Mesendoderm (in vitro differentiated cells): ENCODE data around the gene MYO5C.

ENCODE experiments used
- DNase-seq: peaks from one replicate; pipeline ENCODE4 v3.0.0; 2013
- H2AK5ac ChIP-seq: 2 replicates; pipeline ENCODE4 v1.6.1; 2013; ENCODE audit warnings: low read length, inconsistent platforms
- H2BK120ac ChIP-seq: 2 replicates; pipeline ENCODE4 v1.6.1; 2013; ENCODE audit warnings: low read depth, mild to moderate bottlenecking, low read length, moderate library complexity, mixed read lengths
- H2BK15ac ChIP-seq: replicated peaks from 2 replicates; pipeline ENCODE4 v1.6.1; 2013; ENCODE audit warnings: low read depth, mild to moderate bottlenecking, moderate library complexity
- H2BK5ac ChIP-seq: 2 replicates; pipeline ENCODE4 v1.6.1; 2013; ENCODE audit warnings: low read length, inconsistent platforms
- H3K18ac ChIP-seq: 2 replicates; pipeline ENCODE4 v1.6.1; 2013; ENCODE audit warnings: mild to moderate bottlenecking, low read length, mixed read lengths
- H3K23ac ChIP-seq: one replicate; pipeline ENCODE4 v1.6.1; 2013; ENCODE audit warnings: low read length
- H3K27ac ChIP-seq: 2 replicates; pipeline ENCODE4 v1.5.1; 2013; ENCODE audit warnings: low read depth, mild to moderate bottlenecking, inconsistent platforms, low read length, moderate library complexity
- H3K27me3 ChIP-seq: 2 replicates; pipeline ENCODE4 v1.6.1; 2013; ENCODE audit warnings: low read length, control low read depth, mild to moderate bottlenecking, inconsistent platforms; ENCODE audit not compliant: insufficient read depth, poor library complexity
- H3K36me3 ChIP-seq: 2 replicates; pipeline ENCODE4 v1.6.1; 2013; ENCODE audit warnings: low read length, inconsistent platforms; ENCODE audit not compliant: control insufficient read depth, insufficient read depth
- H3K4ac ChIP-seq: one replicate; pipeline ENCODE4 v1.6.1; 2013; ENCODE audit warnings: low read depth, mild to moderate bottlenecking, low read length, moderate library complexity
- H3K4me1 ChIP-seq: 2 replicates; pipeline ENCODE4 v1.6.1; 2013; ENCODE audit warnings: low read depth, low read length, inconsistent platforms; ENCODE audit not compliant: control insufficient read depth
- H3K4me2 ChIP-seq: 2 replicates; pipeline ENCODE4 v1.6.1; 2013; ENCODE audit warnings: low read length
- H3K4me3 ChIP-seq: 2 replicates; pipeline ENCODE4 v1.5.1; 2013; ENCODE audit warnings: mild to moderate bottlenecking, low read length
- H3K56ac ChIP-seq: one replicate; pipeline ENCODE4 v1.6.1; 2013; ENCODE audit warnings: low read length
- H3K79me1 ChIP-seq: 2 replicates; pipeline ENCODE4 v1.6.1; 2013; ENCODE audit warnings: low read length, inconsistent platforms
- H3K79me2 ChIP-seq: 2 replicates; pipeline ENCODE4 v1.6.1; 2013; ENCODE audit warnings: mild to moderate bottlenecking, low read length; ENCODE audit not compliant: control insufficient read depth, insufficient read depth
- H3K9ac ChIP-seq: 2 replicates; pipeline ENCODE4 v1.6.1; 2013; ENCODE audit warnings: low read length, inconsistent platforms
- H4K5ac ChIP-seq: one replicate; pipeline ENCODE4 v1.6.1; 2013; ENCODE audit warnings: low read length
- H4K8ac ChIP-seq: one replicate; pipeline ENCODE4 v1.6.1; 2013; ENCODE audit warnings: low read depth, mild to moderate bottlenecking, control low read depth, low read length, moderate library complexity
- WGBS: extraction: QIAGEN DNeasy Blood & Tissue Kit; methylation state at CpG from one replicate; pipeline ENCODE4 v1.1.7; 2013; ENCODE audit warnings: low lambda C conversion rate, missing lambda C conversion rate; ENCODE audit not compliant: insufficient coverage; ENCODE audit errors: extremely low coverage; 5-methylcytosine and 5-hydroxymethylcytosine counted together

Gene MYO5C

GRCh38 chr15:52258461-52258860 lies 37.1 kb downstream of the MYO5C start:
- DNase-seq: no peak
- no peak overlapping the region for H2BK120ac ChIP-seq
- no peak overlapping the region for H3K4me2 ChIP-seq
- no peak overlapping the region for H2BK15ac ChIP-seq
- H2BK5ac ChIP-seq: no peak overlapping the region
- H3K27ac ChIP-seq: no peak overlapping the region
- no peak overlapping the region for H3K56ac ChIP-seq
- H2AK5ac ChIP-seq: no peak overlapping the region
- no peak overlapping the region for H3K4ac ChIP-seq
- H4K8ac ChIP-seq: no peak overlapping the region
- no peaks in the 10 kb centered on the region for H3K36me3 ChIP-seq
- H3K4me3 ChIP-seq: no peak overlapping the region
- no peaks in the 10 kb centered on the region for H3K27me3 ChIP-seq
- no CpG with 5 or more reads among the region's 5 CpGs for WGBS
- H3K23ac ChIP-seq: no peak overlapping the region
- no peaks in the 10 kb centered on the region for H3K79me2 ChIP-seq
- no peak overlapping the region for H4K5ac ChIP-seq
- no peaks in the 10 kb centered on the region for H3K79me1 ChIP-seq
- peak overlapping the region; percentile 19 for H3K18ac ChIP-seq
- H3K9ac ChIP-seq: no peak overlapping the region
- H3K4me1 ChIP-seq: peaks cover 9% of the 10 kb centered on the region

- Histone ChIP-seq H3K4me2 (no peak overlapping the region), H4K5ac (no peak overlapping the region), H3K79me1 (no peaks in the 10 kb centered on the region), H2BK5ac (no peak overlapping the region), H3K4ac (no peak overlapping the region), H3K4me1 (peaks cover 7% of the 10 kb centered on the region), H3K18ac (peak overlapping the region; percentile 66), H3K23ac (no peak overlapping the region), H3K27ac (peak overlapping the region; percentile 2), H2BK120ac (no peak overlapping the region), H3K4me3 (no peak overlapping the region), H3K36me3 (no peaks in the 10 kb centered on the region), H4K8ac (no peak overlapping the region), H2AK5ac (no peak overlapping the region), H3K56ac (no peak overlapping the region), H3K79me2 (no peaks in the 10 kb centered on the region), H2BK15ac (no peak overlapping the region), H3K27me3 (no peaks in the 10 kb centered on the region), H3K9ac (no peak overlapping the region)
- no CpG with 5 or more reads among the region's 5 CpGs for WGBS
- peak; percentile 93 for DNase-seq
Observed at GRCh38 chr15:52257734-52258062, 37.9 kb downstream of the MYO5C start.

- no peaks in the 10 kb centered on the region for H3K79me2 ChIP-seq
- H3K9ac ChIP-seq: no peak overlapping the region
- no peak overlapping the region for H4K5ac ChIP-seq
- no peaks in the 10 kb centered on the region for H3K27me3 ChIP-seq
- DNase-seq: peak; percentile 32
- no peak overlapping the region for H2BK120ac ChIP-seq
- H3K4me1 ChIP-seq: peaks cover 4% of the 10 kb centered on the region
- no peaks in the 10 kb centered on the region for H3K79me1 ChIP-seq
- WGBS: no CpG with 5 or more reads among the region's 10 CpGs
- H2BK5ac ChIP-seq: no peak overlapping the region
- no peak overlapping the region for H2AK5ac ChIP-seq
- H3K36me3 ChIP-seq: no peaks in the 10 kb centered on the region
- no peak overlapping the region for H3K56ac ChIP-seq
- H3K27ac ChIP-seq: no peak overlapping the region
- no peak overlapping the region for H3K4me3 ChIP-seq
- no peak overlapping the region for H4K8ac ChIP-seq
- no peak overlapping the region for H2BK15ac ChIP-seq
- no peak overlapping the region for H3K23ac ChIP-seq
- no peak overlapping the region for H3K18ac ChIP-seq
- H3K4me2 ChIP-seq: no peak overlapping the region
- no peak overlapping the region for H3K4ac ChIP-seq
Observed at GRCh38 chr15:52256930-52257733, 38.5 kb downstream of the MYO5C start.

- no peaks in the 10 kb centered on the region for H3K79me1 ChIP-seq
- H4K8ac ChIP-seq: no peak overlapping the region
- H3K23ac ChIP-seq: no peak overlapping the region
- H3K4me1 ChIP-seq: peaks cover 1% of the 10 kb centered on the region
- no peak overlapping the region for H3K4me3 ChIP-seq
- H2BK15ac ChIP-seq: no peak overlapping the region
- H3K79me2 ChIP-seq: no peaks in the 10 kb centered on the region
- no peak overlapping the region for H3K18ac ChIP-seq
- no peak overlapping the region for H3K9ac ChIP-seq
- H3K4me2 ChIP-seq: no peak overlapping the region
- no peak overlapping the region for H4K5ac ChIP-seq
- H3K27me3 ChIP-seq: no peaks in the 10 kb centered on the region
- H2BK5ac ChIP-seq: no peak overlapping the region
- no CpG with 5 or more reads among the region's 10 CpGs for WGBS
- DNase-seq: peak; percentile 84
- no peak overlapping the region for H3K56ac ChIP-seq
- H3K36me3 ChIP-seq: no peaks in the 10 kb centered on the region
- no peak overlapping the region for H2AK5ac ChIP-seq
- no peak overlapping the region for H2BK120ac ChIP-seq
- H3K27ac ChIP-seq: no peak overlapping the region
- H3K4ac ChIP-seq: no peak overlapping the region
Observed at GRCh38 chr15:52256366-52256765, 39.2 kb downstream of the MYO5C start.

GRCh38 chr15:52255935-52256334 lies 39.7 kb downstream of the MYO5C start:
- DNase-seq: no peak
- Histone ChIP-seq H3K4me2 (no peak overlapping the region), H2BK15ac (no peak overlapping the region), H3K4me3 (no peak overlapping the region), H3K18ac (no peak overlapping the region), H3K9ac (no peak overlapping the region), H2BK5ac (no peak overlapping the region), H3K27ac (no peak overlapping the region), H4K5ac (no peak overlapping the region), H3K56ac (no peak overlapping the region), H3K27me3 (no peaks in the 10 kb centered on the region), H3K79me1 (no peaks in the 10 kb centered on the region), H3K79me2 (no peaks in the 10 kb centered on the region), H3K4me1 (no peaks in the 10 kb centered on the region), H2AK5ac (no peak overlapping the region), H4K8ac (no peak overlapping the region), H3K36me3 (no peaks in the 10 kb centered on the region), H3K23ac (no peak overlapping the region), H3K4ac (no peak overlapping the region), H2BK120ac (no peak overlapping the region)
- WGBS: no CpG with 5 or more reads among the region's 6 CpGs

- Histone ChIP-seq H3K9ac (no peak overlapping the region), H3K4ac (no peak overlapping the region), H2BK15ac (no peak overlapping the region), H3K4me1 (no peaks in the 10 kb centered on the region), H2BK120ac (no peak overlapping the region), H3K27me3 (no peaks in the 10 kb centered on the region), H3K79me2 (no peaks in the 10 kb centered on the region), H3K56ac (no peak overlapping the region), H3K4me2 (no peak overlapping the region), H3K79me1 (no peaks in the 10 kb centered on the region), H3K23ac (no peak overlapping the region), H3K4me3 (no peak overlapping the region), H4K8ac (no peak overlapping the region), H2BK5ac (no peak overlapping the region), H3K36me3 (no peaks in the 10 kb centered on the region), H4K5ac (no peak overlapping the region), H3K27ac (no peak overlapping the region), H3K18ac (no peak overlapping the region), H2AK5ac (no peak overlapping the region)
- no CpG with 5 or more reads among the region's 1 CpG for WGBS
- no peak for DNase-seq
Observed at GRCh38 chr15:52255008-52255407, 40.6 kb downstream of the MYO5C start.
